Peyer's patch (tissue), 4 donors: Measurements from ENCODE around the gene LRRC75A. TPM values are rescaled to one million over a fixed set of nuclear protein-coding genes. Genes with fewer than 3 reads are reported as not detected.

ENCODE experiments used
- small RNA-seq, 2 donors: library from RNA; depleted of rRNA; stranded (forward); fragments of <200 nt; gene quantifications; one replicate each; pipeline ENCODE3, GENCODE V24; 2016
- total RNA-seq, 4 donors: library from RNA; depleted of rRNA; stranded (reverse); fragments of >200 nt; gene quantifications; one replicate each; pipeline ENCODE4 v1.1.0, GENCODE V29; 2016

The LRRC75A gene
- total RNA-seq, 4 donors from 2014 or later, result 48.7 to 213 (median 187) TPM

Small RNAs within 50 kb of the gene (small RNA-seq; reads per million reads assigned to genes)
- gene SNORD49A (0 reads per million in 2 donors), gene SNORD65 (0 reads per million in 2 donors)

Other genes starting within 250 kb of the LRRC75A start
- gene CENPV, start 138.7 kb downstream of the LRRC75A start, total RNA-seq, result 100 to 1,000 TPM in 1 of 4 donors, 10 to 100 TPM in 3; 49.0 to 109 (median 79.3) TPM
- gene UBB, start 111.1 kb downstream of the LRRC75A start, total RNA-seq, result 100 to 1,000 TPM; 574 to 927 (median 633) TPM
- gene TRPV2, start 76.6 kb downstream of the LRRC75A start, total RNA-seq, result 10 to 100 TPM in 2 of 4 donors, 1 to 10 TPM in 2; 3.9 to 19.0 (median 7.7) TPM
- 1 to 10 TPM in 3 of 4 donors, under 1 TPM in 1; 0.70 to 8.8 (median 3.7) TPM for gene ZNF287, start 77.0 kb upstream of the LRRC75A start, total RNA-seq
- 1 to 10 TPM in 3 of 4 donors, under 1 TPM in 1; 0.94 to 7.4 (median 2.4) TPM for gene ZNF624, start 161.7 kb upstream of the LRRC75A start, total RNA-seq
- 1 to 10 TPM; 2.6 to 8.2 (median 4.9) TPM for gene CCDC144A, start 198.0 kb upstream of the LRRC75A start, total RNA-seq